B cell (primary cell): ENCODE data around the gene MAMLD1.

Source experiments
- EZH2 ChIP-seq: IDR thresholded peaks from 2 replicates; pipeline ENCODE4 v1.6.1; 2012; ENCODE audit warnings: borderline replicate concordance, low read depth, mild to moderate bottlenecking, moderate library complexity, low read length; ENCODE audit not compliant: insufficient read depth, poor library complexity, severe bottlenecking
- TF ChIP-seq, protein P1 (sequence below): fragments of 200-600 bp; IDR thresholded peaks from one replicate; pipeline ENCODE4 v1.8.0; 2022; ENCODE audit warnings: antibody characterized with exemption, mild to moderate bottlenecking

DNA sequence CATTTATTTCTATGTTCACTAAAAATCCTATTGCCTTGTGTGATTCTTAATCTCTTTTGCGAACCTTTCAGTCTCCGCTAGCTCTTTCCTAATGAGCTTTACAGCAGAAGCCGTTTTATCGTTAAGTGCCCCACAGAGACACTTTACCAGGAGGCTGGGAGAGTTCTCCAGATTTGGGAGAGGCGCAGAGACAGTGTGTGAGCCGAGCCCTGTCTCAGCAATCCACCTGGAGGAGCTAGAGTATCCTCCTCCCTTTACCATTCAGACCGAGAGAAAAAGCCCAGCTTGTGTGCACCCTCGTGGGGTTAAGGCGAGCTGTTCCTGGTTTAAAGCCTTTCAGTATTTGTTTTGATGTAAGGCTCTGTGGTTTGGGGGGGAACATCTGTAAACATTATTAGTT is 150.4 kb downstream of the MAMLD1 start:
- no peak for TF ChIP-seq EZH2
- TF ChIP-seq, protein P1, sequence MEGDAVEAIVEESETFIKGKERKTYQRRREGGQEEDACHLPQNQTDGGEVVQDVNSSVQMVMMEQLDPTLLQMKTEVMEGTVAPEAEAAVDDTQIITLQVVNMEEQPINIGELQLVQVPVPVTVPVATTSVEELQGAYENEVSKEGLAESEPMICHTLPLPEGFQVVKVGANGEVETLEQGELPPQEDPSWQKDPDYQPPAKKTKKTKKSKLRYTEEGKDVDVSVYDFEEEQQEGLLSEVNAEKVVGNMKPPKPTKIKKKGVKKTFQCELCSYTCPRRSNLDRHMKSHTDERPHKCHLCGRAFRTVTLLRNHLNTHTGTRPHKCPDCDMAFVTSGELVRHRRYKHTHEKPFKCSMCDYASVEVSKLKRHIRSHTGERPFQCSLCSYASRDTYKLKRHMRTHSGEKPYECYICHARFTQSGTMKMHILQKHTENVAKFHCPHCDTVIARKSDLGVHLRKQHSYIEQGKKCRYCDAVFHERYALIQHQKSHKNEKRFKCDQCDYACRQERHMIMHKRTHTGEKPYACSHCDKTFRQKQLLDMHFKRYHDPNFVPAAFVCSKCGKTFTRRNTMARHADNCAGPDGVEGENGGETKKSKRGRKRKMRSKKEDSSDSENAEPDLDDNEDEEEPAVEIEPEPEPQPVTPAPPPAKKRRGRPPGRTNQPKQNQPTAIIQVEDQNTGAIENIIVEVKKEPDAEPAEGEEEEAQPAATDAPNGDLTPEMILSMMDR: no peak
